ENCODE data around the gene ESCO1. TPM values are rescaled to one million over a fixed set of nuclear protein-coding genes. Genes with fewer than 3 reads are reported as not detected.
"Not testable (repeated sequence)": the region's sequence is repeated elsewhere in the genome, so short reads cannot be mapped to it uniquely, and the experiment has no call there.

ESCO1 gene
- total and polyA plus RNA-seq, 7 experiments from 2014 or later: 7.5 to 36.4 (median 33.4) TPM

- POLR2A ChIA-PET: interaction anchor here (0.8 kb wide), 1 partner anchor 32 kb away, joined by 5 read pairs; the partner anchor contains the start of gene ESCO1
- no peaks in the 10 kb centered on the region for H3K9me3 ChIP-seq (ENCODE audit: control insufficient read depth in 2 of 3, low read length in 3 of 3)
- H3K27ac Mint-ChIP-seq: peak overlapping the region in 2 of 9 donors; percentile 32 to 41
Measured at GRCh38 chr18:21632393-21632792, 31.9 kb upstream of the ESCO1 start.

GRCh38 chr18:21629089-21629832 lies 28.8 kb upstream of the ESCO1 start:
- Histone ChIP-seq H3K36me3 (ENCODE audit: control insufficient read depth in 2 of 3, insufficient read depth in 3 of 3, low read length in 3 of 3) (peaks cover 0 to 44% (median 8%) of the 10 kb centered on the region in 3 experiments), H3K27ac (ENCODE audit: low read depth, low read length) (peak overlapping the region; percentile 50), H3K4me3 (ENCODE audit: low read length) (no peak overlapping the region), H3K4me1 (ENCODE audit: control insufficient read depth in 2 of 2, insufficient read depth in 2 of 2, low read length in 2 of 2) (peaks cover 0 to 10% of the 10 kb centered on the region in 2 donors), H3K27me3 (ENCODE audit: control insufficient read depth in 2 of 2, insufficient read depth in 2 of 2, low read length in 2 of 2) (no peaks in the 10 kb centered on the region), H3K9me3 (ENCODE audit: control insufficient read depth in 2 of 3, low read length in 3 of 3) (no peaks in the 10 kb centered on the region)
- intact Hi-C loops (cut with micrococcal nuclease): no loop called here
- H3K9me3 Mint-ChIP-seq: no peaks in the 10 kb centered on the region
- peak overlapping the region; percentile 11 to 93 (median 65) for H3K27ac Mint-ChIP-seq
- POLR2A ChIA-PET: interaction anchor here (1.0 kb wide), 1 partner anchor 17 kb away, joined by 3 read pairs; no protein-coding TSS in a partner anchor
- H3K27me3 Mint-ChIP-seq: no peaks in the 10 kb centered on the region
- CTCF ChIA-PET: interaction anchor here (1.3 kb wide), 1 partner anchor 17 kb away, joined by 3 read pairs; the partner anchor contains the start of gene SNRPD1
- H3K4me3 Mint-ChIP-seq: peak overlapping the region in 4 of 10 donors; percentile 4 to 50 (median 16)
- no peak for DNase-seq
- no peak for ATAC-seq
- peaks cover 10 to 24% (median 18%) of the 10 kb centered on the region in 7 donors for H3K4me1 Mint-ChIP-seq
- H3K36me3 Mint-ChIP-seq: peaks cover 8 to 27% (median 21%) of the 10 kb centered on the region in 5 donors

More at GRCh38 chr18:21632393-21632792, 31.9 kb upstream of the ESCO1 start:
- H3K4me3 Mint-ChIP-seq: no peak overlapping the region
- no peak for DNase-seq
- CTCF ChIA-PET: interaction anchor here (0.7 kb wide), 1 partner anchor 75 kb away, joined by 3 read pairs; no protein-coding TSS in a partner anchor
- no peaks in the 10 kb centered on the region for H3K9me3 Mint-ChIP-seq
- no peak overlapping the region for H3K27ac ChIP-seq (ENCODE audit: low read depth, low read length)
- H3K4me3 ChIP-seq (ENCODE audit: low read length): no peak overlapping the region
- H3K4me1 ChIP-seq (ENCODE audit: control insufficient read depth in 2 of 2, insufficient read depth in 2 of 2, low read length in 2 of 2): peaks cover 0 to 10% of the 10 kb centered on the region in 2 donors
- H3K36me3 ChIP-seq (ENCODE audit: control insufficient read depth in 2 of 3, insufficient read depth in 3 of 3, low read length in 3 of 3): peaks cover 0 to 28% (median 3%) of the 10 kb centered on the region in 3 experiments
- no peaks in the 10 kb centered on the region for H3K27me3 ChIP-seq (ENCODE audit: control insufficient read depth in 2 of 2, insufficient read depth in 2 of 2, low read length in 2 of 2)
- peaks cover 10 to 25% (median 17%) of the 10 kb centered on the region in 7 donors for H3K4me1 Mint-ChIP-seq
- ATAC-seq: no peak
- H3K36me3 Mint-ChIP-seq: peaks cover 5 to 20% (median 14%) of the 10 kb centered on the region in 5 donors
- H3K27me3 Mint-ChIP-seq: no peaks in the 10 kb centered on the region
- intact Hi-C loops (cut with micrococcal nuclease): loop anchor here (2.0 to 10.0 kb wide), 2 partner anchors 218 to 222 kb away; no protein-coding TSS in a partner anchor

- H3K4me3 ChIP-seq (ENCODE audit: low read length); H3K27ac ChIP-seq (ENCODE audit: low read depth, low read length); CTCF ChIA-PET; H3K4me1 ChIP-seq (ENCODE audit: control insufficient read depth in 2 of 2, insufficient read depth in 2 of 2, low read length in 2 of 2); DNase-seq; H3K27me3 ChIP-seq (ENCODE audit: control insufficient read depth in 2 of 2, insufficient read depth in 2 of 2, low read length in 2 of 2); intact Hi-C loops (cut with micrococcal nuclease); H3K9me3 Mint-ChIP-seq; ATAC-seq; H3K9me3 ChIP-seq (ENCODE audit: control insufficient read depth in 2 of 3, low read length in 3 of 3); H3K4me3 Mint-ChIP-seq; H3K27me3 Mint-ChIP-seq: not testable (repeated sequence)
- peaks cover 14 to 40% (median 16%) of the 10 kb centered on the region in 3 experiments for H3K36me3 ChIP-seq (ENCODE audit: control insufficient read depth in 2 of 3, insufficient read depth in 3 of 3, low read length in 3 of 3)
- H3K4me1 Mint-ChIP-seq: peaks cover 12 to 42% (median 26%) of the 10 kb centered on the region in 7 donors
- POLR2A ChIA-PET: interaction anchor here (0.9 kb wide), 1 partner anchor 61 kb away, joined by 3 read pairs; no protein-coding TSS in a partner anchor
- peak overlapping the region in 1 of 9 donors; percentile 5 for H3K27ac Mint-ChIP-seq
- H3K36me3 Mint-ChIP-seq: peaks cover 3 to 24% (median 22%) of the 10 kb centered on the region in 5 donors
Measured at GRCh38 chr18:21621640-21622039, 21.1 kb upstream of the ESCO1 start.

GRCh38 chr18:21612125-21613039 lies 11.9 kb upstream of the ESCO1 start, which contains the start of gene SNRPD1:
TSS of gene SNRPD1 (plus strand) at chr18:21612314. CDS start at chr18:21612430, 116 bp downstream.
- H3K36me3 Mint-ChIP-seq: peaks cover 0 to 23% (median 13%) of the 10 kb centered on the region in 5 donors
- H3K4me1 Mint-ChIP-seq: peaks cover 20 to 57% (median 46%) of the 10 kb centered on the region in 7 donors
- H3K4me3 ChIP-seq (ENCODE audit: low read length): peak within 1 kb of the TSS; percentile 99

GRCh38 chr18:21611401-21612124 lies 11.1 kb upstream of the ESCO1 start:
- not testable (repeated sequence) for H3K27me3 Mint-ChIP-seq; H3K27me3 ChIP-seq (ENCODE audit: control insufficient read depth in 2 of 2, insufficient read depth in 2 of 2, low read length in 2 of 2); DNase-seq; ATAC-seq; H3K36me3 ChIP-seq (ENCODE audit: control insufficient read depth in 2 of 3, insufficient read depth in 3 of 3, low read length in 3 of 3); H3K9me3 ChIP-seq (ENCODE audit: control insufficient read depth in 2 of 3, low read length in 3 of 3); H3K9me3 Mint-ChIP-seq
- Mint-ChIP-seq H3K4me3 (peak overlapping the region; percentile 90 to 100 (median 96)), H3K36me3 (peaks cover 0 to 19% (median 13%) of the 10 kb centered on the region in 5 donors), H3K27ac (peak overlapping the region; percentile 91 to 99 (median 98)), H3K4me1 (peaks cover 15 to 50% (median 40%) of the 10 kb centered on the region in 7 donors)
- Histone ChIP-seq H3K4me3 (ENCODE audit: low read length) (peak overlapping the region; percentile 99), H3K4me1 (ENCODE audit: control insufficient read depth in 2 of 2, insufficient read depth in 2 of 2, low read length in 2 of 2) (peaks cover 14 to 21% of the 10 kb centered on the region in 2 donors), H3K27ac (ENCODE audit: low read depth, low read length) (peak overlapping the region; percentile 95)
- intact Hi-C loops (cut with micrococcal nuclease): loop anchor here (1.0 to 10.0 kb wide), 8 partner anchors 11 to 1841 kb away; partner anchors contain the start of genes ABHD3 (in 2 of the 2), ESCO1 (in 2 of the 2), MIB1 (in 2 of the 2) and RIOK3 (in 1 of the 2)
- CTCF ChIA-PET: interaction anchor here (1.2 to 4.8 kb wide), 4 partner anchors 9 to 92 kb away, joined by 3 to 38 read pairs (median 5); partner anchors contain the start of gene ESCO1
- POLR2A ChIA-PET: interaction anchor here (1.4 to 5.4 kb wide), 7 partner anchors 9 to 130 kb away, joined by 3 to 95 read pairs (median 6); partner anchors contain the start of genes ABHD3, ESCO1 and MIB1

More at GRCh38 chr18:21612125-21613039, 11.9 kb upstream of the ESCO1 start, which contains the start of gene SNRPD1:
- ChIA-PET CTCF (interaction anchor here (1.2 to 4.8 kb wide), 6 partner anchors 10 to 91 kb away, joined by 3 to 38 read pairs (median 4); partner anchors contain the start of gene ESCO1), POLR2A (interaction anchor here (0.7 to 5.4 kb wide), 8 partner anchors 12 to 129 kb away, joined by 3 to 95 read pairs (median 6); partner anchors contain the start of genes ABHD3, ESCO1 and MIB1)
- Mint-ChIP-seq H3K9me3 (no peaks in the 10 kb centered on the region), H3K27me3 (no peaks in the 10 kb centered on the region), H3K4me3 (peak within 1 kb of the TSS; percentile 90 to 100 (median 96)), H3K27ac (peak within 1 kb of the TSS; percentile 91 to 99 (median 98))
- peak; percentile 100 for ATAC-seq
- peaks cover 14 to 21% of the 10 kb centered on the region in 2 donors for H3K4me1 ChIP-seq (ENCODE audit: control insufficient read depth in 2 of 2, insufficient read depth in 2 of 2, low read length in 2 of 2)
- H3K36me3 ChIP-seq (ENCODE audit: control insufficient read depth in 2 of 3, insufficient read depth in 3 of 3, low read length in 3 of 3): peaks cover 0 to 6% (median 4%) of the 10 kb centered on the region in 3 experiments
- H3K9me3 ChIP-seq (ENCODE audit: control insufficient read depth in 2 of 3, low read length in 3 of 3): no peaks in the 10 kb centered on the region
- DNase-seq: peak; percentile 75 to 95 (median 87)
- H3K27me3 ChIP-seq (ENCODE audit: control insufficient read depth in 2 of 2, insufficient read depth in 2 of 2, low read length in 2 of 2): no peaks in the 10 kb centered on the region
- intact Hi-C loops (cut with micrococcal nuclease): loop anchor here (1.0 to 10.0 kb wide), 8 partner anchors 12 to 1840 kb away; partner anchors contain the start of genes ABHD3 (in 2 of the 2), ESCO1 (in 2 of the 2), MIB1 (in 2 of the 2) and RIOK3 (in 1 of the 2)
- H3K27ac ChIP-seq (ENCODE audit: low read depth, low read length): peak within 1 kb of the TSS; percentile 95
